Measurements from ENCODE around the gene APOL3.

DNA sequence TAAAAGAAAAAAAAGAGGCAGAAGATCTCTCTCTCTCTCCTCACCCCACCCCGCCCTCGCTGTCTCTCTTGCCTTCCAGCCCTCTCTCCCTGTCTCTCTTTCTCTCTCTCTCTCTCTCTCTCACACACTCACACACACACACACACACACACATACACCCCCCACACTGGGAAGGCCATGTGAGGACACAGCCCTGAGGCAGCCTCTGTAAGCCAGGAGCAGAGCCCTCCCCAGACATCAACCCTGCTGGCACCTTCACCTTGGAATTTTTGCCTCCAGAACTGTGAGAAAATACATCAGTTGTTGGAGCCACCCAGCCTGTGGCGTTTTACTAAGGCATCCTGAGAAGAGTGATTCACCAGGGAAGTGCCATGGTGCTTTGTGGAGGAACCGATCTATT lies 14.7 kb downstream of the APOL3 start:
- TF ChIP-seq, protein P1, sequence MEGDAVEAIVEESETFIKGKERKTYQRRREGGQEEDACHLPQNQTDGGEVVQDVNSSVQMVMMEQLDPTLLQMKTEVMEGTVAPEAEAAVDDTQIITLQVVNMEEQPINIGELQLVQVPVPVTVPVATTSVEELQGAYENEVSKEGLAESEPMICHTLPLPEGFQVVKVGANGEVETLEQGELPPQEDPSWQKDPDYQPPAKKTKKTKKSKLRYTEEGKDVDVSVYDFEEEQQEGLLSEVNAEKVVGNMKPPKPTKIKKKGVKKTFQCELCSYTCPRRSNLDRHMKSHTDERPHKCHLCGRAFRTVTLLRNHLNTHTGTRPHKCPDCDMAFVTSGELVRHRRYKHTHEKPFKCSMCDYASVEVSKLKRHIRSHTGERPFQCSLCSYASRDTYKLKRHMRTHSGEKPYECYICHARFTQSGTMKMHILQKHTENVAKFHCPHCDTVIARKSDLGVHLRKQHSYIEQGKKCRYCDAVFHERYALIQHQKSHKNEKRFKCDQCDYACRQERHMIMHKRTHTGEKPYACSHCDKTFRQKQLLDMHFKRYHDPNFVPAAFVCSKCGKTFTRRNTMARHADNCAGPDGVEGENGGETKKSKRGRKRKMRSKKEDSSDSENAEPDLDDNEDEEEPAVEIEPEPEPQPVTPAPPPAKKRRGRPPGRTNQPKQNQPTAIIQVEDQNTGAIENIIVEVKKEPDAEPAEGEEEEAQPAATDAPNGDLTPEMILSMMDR (IDR thresholded peaks at IDR 0.05), result no peak
- no peak for TF ChIP-seq POLR2A (IDR thresholded peaks at IDR 0.05)

Data from ovary (tissue), 3 donors.